ENCODE data around the gene MTURN.
"Not testable (repeated sequence)": the region's sequence is repeated elsewhere in the genome, so short reads cannot be mapped to it uniquely, and the experiment has no call there.

MTURN gene

GRCh38 chr7:30183749-30184369, 49.1 kb downstream of the MTURN start:
- Mint-ChIP-seq H3K27me3 (ENCODE audit: low read depth) (no peaks in the 10 kb centered on the region), H3K4me1 (peaks cover 12% of the 10 kb centered on the region), H3K27ac (no peak overlapping the region), H3K36me3 (ENCODE audit: low read depth) (peaks cover 6% of the 10 kb centered on the region), H3K9me3 (peaks cover 20% of the 10 kb centered on the region), H3K4me3 (no peak overlapping the region)
- TF ChIP-seq CTCF (IDR thresholded peaks at IDR 0.05; ENCODE audit: unreplicated experiment in 3 of 3) = no peak

GRCh38 chr7:30184791-30185487, 50.2 kb downstream of the MTURN start:
- Mint-ChIP-seq H3K27ac (no peak overlapping the region), H3K36me3 (ENCODE audit: low read depth) (peaks cover 11% of the 10 kb centered on the region), H3K9me3 (peaks cover 20% of the 10 kb centered on the region), H3K4me1 (peaks cover 12% of the 10 kb centered on the region), H3K4me3 (no peak overlapping the region), H3K27me3 (ENCODE audit: low read depth) (no peaks in the 10 kb centered on the region)
- TF ChIP-seq CTCF (IDR thresholded peaks at IDR 0.05; ENCODE audit: unreplicated experiment in 3 of 3) = no peak

DNA sequence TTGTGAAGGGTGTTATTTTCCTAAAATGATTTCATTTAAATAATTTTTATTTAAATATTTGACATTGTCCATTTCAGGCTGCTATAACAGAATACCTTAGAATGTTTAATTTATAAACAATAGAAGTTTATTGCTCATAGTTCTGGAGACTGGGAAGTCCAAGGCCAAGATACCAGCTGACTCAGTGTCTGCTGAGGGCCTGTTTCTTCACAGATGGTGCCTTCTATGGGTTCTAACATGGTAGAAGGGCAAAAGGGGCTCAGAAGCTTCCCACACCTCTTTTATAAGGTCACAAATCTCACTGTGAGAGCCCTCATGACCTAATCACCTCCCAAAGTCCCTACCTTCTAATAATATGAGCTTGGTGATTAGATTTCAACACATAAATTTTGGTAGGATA, 50.7 kb downstream of the MTURN start:
- no peak for TF ChIP-seq CTCF (IDR thresholded peaks at IDR 0.05; ENCODE audit: unreplicated experiment in 3 of 3)
- Mint-ChIP-seq H3K27ac (no peak overlapping the region), H3K4me3 (no peak overlapping the region)

DNA sequence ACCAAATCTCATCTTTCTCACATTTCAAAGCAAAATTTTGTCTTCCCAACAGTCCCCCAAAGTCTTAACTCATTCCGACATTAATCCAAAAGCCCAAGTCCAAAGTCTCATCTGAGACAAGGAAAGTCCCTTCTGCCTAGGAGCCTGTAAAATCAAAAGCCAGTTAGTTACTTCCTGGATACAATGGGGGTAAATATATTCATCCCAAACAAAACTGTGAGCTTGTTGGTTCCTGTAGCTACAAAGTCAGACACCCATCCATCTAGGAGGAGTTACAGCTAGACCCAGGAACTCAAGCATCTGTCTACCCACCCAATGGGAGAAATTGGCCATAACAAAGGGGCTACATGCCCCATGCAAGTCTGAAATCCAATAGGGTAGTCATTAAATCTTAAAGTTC, 51.9 kb downstream of the MTURN start:
- H3K27me3 Mint-ChIP-seq (ENCODE audit: low read depth) = no peaks in the 10 kb centered on the region

More for the DNA sequence above, 50.7 kb downstream of the MTURN start:
- Mint-ChIP-seq H3K27me3 (ENCODE audit: low read depth) (no peaks in the 10 kb centered on the region), H3K9me3 (peaks cover 20% of the 10 kb centered on the region), H3K4me1 (peaks cover 12% of the 10 kb centered on the region), H3K36me3 (ENCODE audit: low read depth) (peaks cover 13% of the 10 kb centered on the region)

DNA sequence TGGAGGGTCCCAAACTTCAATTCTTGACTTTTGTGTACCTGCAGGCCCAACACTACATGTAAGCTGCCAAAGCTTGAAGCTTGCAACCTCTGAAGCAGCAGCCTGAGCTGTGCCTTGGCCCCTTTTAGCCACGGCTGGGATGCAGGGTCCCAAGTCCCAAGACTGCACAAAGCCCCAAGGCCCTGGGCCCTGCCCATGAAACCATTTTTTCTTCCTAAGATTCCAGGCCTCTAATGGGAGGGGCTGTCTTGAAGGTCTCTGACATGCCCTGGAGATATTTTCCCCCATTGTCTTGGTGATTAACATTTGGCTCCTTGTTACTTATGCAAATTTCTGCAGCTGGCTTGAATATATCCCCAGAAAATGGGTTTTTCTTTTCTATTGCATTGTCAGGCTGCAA, 52.7 kb downstream of the MTURN start:
- TF ChIP-seq CTCF (IDR thresholded peaks at IDR 0.05; ENCODE audit: unreplicated experiment in 3 of 3) = no peak
- H3K4me3 Mint-ChIP-seq = no peak overlapping the region
- peaks cover 28% of the 10 kb centered on the region for H3K9me3 Mint-ChIP-seq
- no peaks in the 10 kb centered on the region for H3K4me1 Mint-ChIP-seq
- no peak overlapping the region for H3K27ac Mint-ChIP-seq
- H3K36me3 Mint-ChIP-seq (ENCODE audit: low read depth) = peaks cover 13% of the 10 kb centered on the region
- no peaks in the 10 kb centered on the region for H3K27me3 Mint-ChIP-seq (ENCODE audit: low read depth)

More for the DNA sequence above, 51.9 kb downstream of the MTURN start:
- H3K9me3 Mint-ChIP-seq = peaks cover 24% of the 10 kb centered on the region
- no peak overlapping the region for H3K27ac Mint-ChIP-seq
- TF ChIP-seq CTCF (IDR thresholded peaks at IDR 0.05; ENCODE audit: unreplicated experiment in 3 of 3) = no peak
- peaks cover under 1% of the 10 kb centered on the region for H3K4me1 Mint-ChIP-seq
- peaks cover 13% of the 10 kb centered on the region for H3K36me3 Mint-ChIP-seq (ENCODE audit: low read depth)
- H3K4me3 Mint-ChIP-seq = no peak overlapping the region

- H3K27me3 Mint-ChIP-seq (ENCODE audit: low read depth); H3K4me3 Mint-ChIP-seq; H3K27ac Mint-ChIP-seq; H3K4me1 Mint-ChIP-seq: not testable (repeated sequence)
- H3K9me3 Mint-ChIP-seq = peaks cover 29% of the 10 kb centered on the region
- peaks cover 13% of the 10 kb centered on the region for H3K36me3 Mint-ChIP-seq (ENCODE audit: low read depth)
Measured at GRCh38 chr7:30188381-30188780, 53.6 kb downstream of the MTURN start.

Measured in nephron (organoid).